ENCODE results near the gene AP5S1.

DNA sequence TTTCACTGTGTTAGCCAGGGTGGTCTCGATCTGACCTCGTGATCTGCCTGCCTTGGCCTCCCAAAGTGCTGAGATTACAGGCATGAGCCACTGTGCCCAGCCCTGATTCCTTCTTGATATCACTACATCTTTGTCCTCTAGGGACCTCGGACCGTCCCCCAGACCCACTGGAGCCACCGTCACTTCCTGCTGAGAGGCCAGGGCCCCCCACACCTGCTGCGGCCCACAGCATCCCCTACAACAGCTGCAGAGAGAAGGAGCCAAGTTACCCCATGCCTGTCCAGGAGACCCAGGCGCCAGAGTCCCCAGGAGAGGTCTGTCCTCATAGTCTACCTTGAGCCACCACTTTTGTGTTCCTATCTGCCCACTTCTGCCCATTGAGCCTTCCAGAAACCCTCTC is 40.8 kb downstream of the AP5S1 start:
- TF ChIP-seq, protein P1, sequence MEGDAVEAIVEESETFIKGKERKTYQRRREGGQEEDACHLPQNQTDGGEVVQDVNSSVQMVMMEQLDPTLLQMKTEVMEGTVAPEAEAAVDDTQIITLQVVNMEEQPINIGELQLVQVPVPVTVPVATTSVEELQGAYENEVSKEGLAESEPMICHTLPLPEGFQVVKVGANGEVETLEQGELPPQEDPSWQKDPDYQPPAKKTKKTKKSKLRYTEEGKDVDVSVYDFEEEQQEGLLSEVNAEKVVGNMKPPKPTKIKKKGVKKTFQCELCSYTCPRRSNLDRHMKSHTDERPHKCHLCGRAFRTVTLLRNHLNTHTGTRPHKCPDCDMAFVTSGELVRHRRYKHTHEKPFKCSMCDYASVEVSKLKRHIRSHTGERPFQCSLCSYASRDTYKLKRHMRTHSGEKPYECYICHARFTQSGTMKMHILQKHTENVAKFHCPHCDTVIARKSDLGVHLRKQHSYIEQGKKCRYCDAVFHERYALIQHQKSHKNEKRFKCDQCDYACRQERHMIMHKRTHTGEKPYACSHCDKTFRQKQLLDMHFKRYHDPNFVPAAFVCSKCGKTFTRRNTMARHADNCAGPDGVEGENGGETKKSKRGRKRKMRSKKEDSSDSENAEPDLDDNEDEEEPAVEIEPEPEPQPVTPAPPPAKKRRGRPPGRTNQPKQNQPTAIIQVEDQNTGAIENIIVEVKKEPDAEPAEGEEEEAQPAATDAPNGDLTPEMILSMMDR (conservative IDR thresholded peaks at IDR 0.05; ENCODE audit: low read depth, low read length): no peak
- TF ChIP-seq EZH2 (IDR thresholded peaks at IDR 0.05; ENCODE audit: borderline replicate concordance, low read depth, low read length, poor library complexity, severe bottlenecking): no peak

All from A673 (cell line).